MM.1S (cell line): ENCODE data around the gene TPI1.

ENCODE experiments used
- CTCF ChIP-seq: fragments of 300-600 bp; sonication (generic); IDR thresholded peaks from 2 replicates; pipeline ENCODE4 v1.5.1; 2016; ENCODE audit warnings: antibody characterized with exemption, low read length, mixed read lengths
- EZH2 ChIP-seq: fragments of 300-600 bp; sonication (generic); optimal IDR thresholded peaks from 2 replicates; pipeline ENCODE3; 2017; ENCODE audit warnings: low read depth, mild to moderate bottlenecking, antibody characterized with exemption, low read length, mixed read lengths
- EZH2phosphoT487 ChIP-seq: fragments of 300-600 bp; sonication (generic); IDR thresholded peaks from 2 replicates; pipeline ENCODE4 v1.6.1; 2018; ENCODE audit warnings: antibody characterized with exemption, low read length

GRCh38 chr12:6871052-6871957, 4.0 kb downstream of the TPI1 start:
- no peak for TF ChIP-seq CTCF
- no peak for TF ChIP-seq EZH2
- TF ChIP-seq EZH2phosphoT487, result no peak
